ENCODE data around the gene MRPS18B. TPM values are rescaled to one million over a fixed set of nuclear protein-coding genes. Genes with fewer than 3 reads are reported as not detected.

The MRPS18B gene
- polyA plus RNA-seq, 1 of the 3 experiments (the other 2 are of a cell fraction) = 45.2 TPM

- Histone ChIP-seq H3K9ac (peak overlapping the region; percentile 84; the same call in 1 of the 2 replicates), H3K9me3 (no peaks in the 10 kb centered on the region), H3K9me2 (no peaks in the 10 kb centered on the region), H3K79me2 (ENCODE audit: insufficient read depth) (peaks cover 36% of the 10 kb centered on the region), H3K4me3 (ENCODE audit: low read depth in 2 of 2, low read length in 1 of 2) (no peak overlapping the region), H3K27me3 (ENCODE audit: insufficient read depth) (no peaks in the 10 kb centered on the region), H3K36me3 (replicated peaks in 1 of 2; ENCODE audit: control insufficient read depth in 1 of 2, insufficient read depth in 2 of 2, low read length in 1 of 2) (peaks cover 33 to 37% of the 10 kb centered on the region in 2 experiments), H4K20me1 (ENCODE audit: insufficient read depth) (no peaks in the 10 kb centered on the region), H3K4me1 (ENCODE audit: control insufficient read depth in 1 of 2, insufficient read depth in 2 of 2, low read depth in 1 of 2, low read length in 1 of 2) (peaks cover 0 to 5% of the 10 kb centered on the region in 2 experiments; a peak in 3 of 4 replicates), H3K27ac (ENCODE audit: low read depth in 2 of 2, low read length in 1 of 2) (no peak overlapping the region), H3K4me2 (peak overlapping the region; percentile 80), H3F3A (replicated peaks; ENCODE audit: insufficient read depth) (peaks cover 21% of the 10 kb centered on the region), H2AFZ (ENCODE audit: low read depth) (no peak overlapping the region)
- ChIA-PET POLR2A (no interaction called here), CTCF (interaction anchor here (1.1 to 29.8 kb wide), 5 partner anchors 11 to 73 kb away, joined by 3 to 838 read pairs (median 3); partner anchors contain the start of genes FLOT1, MDC1 and TUBB)
- no peak for TF ChIP-seq EZH2phosphoT487 (IDR thresholded peaks at IDR 0.05; ENCODE audit: borderline replicate concordance, low read depth)
- peak; percentile 35 for TF ChIP-seq CTCF (IDR thresholded peaks at IDR 0.05)
- DNase-seq = peak; percentile 41
- 87% methylated on average over 27 of the region's 27 CpGs for WGBS (ENCODE audit: low lambda C conversion rate)
Observed at GRCh38 chr6:30670760-30671527, 53.3 kb downstream of the MRPS18B start.

GRCh38 chr6:30672445-30673253, 55.0 kb downstream of the MRPS18B start, which contains the start of gene DHX16:
DHX16 (minus strand) TSS chr6:30673006; CDS start chr6:30672841, 165 bp downstream.
- Histone ChIP-seq H3K9me2 (no peaks in the 10 kb centered on the region), H2AFZ (ENCODE audit: low read depth) (peak within 1 kb of the TSS; percentile 84), H3K9ac (peak within 1 kb of the TSS; percentile 84), H3K27ac (ENCODE audit: low read depth in 2 of 2, low read length in 1 of 2) (peak within 1 kb of the TSS; percentile 60 to 66), H3F3A (replicated peaks; ENCODE audit: insufficient read depth) (peaks cover 37% of the 10 kb centered on the region), H3K4me2 (peak within 1 kb of the TSS; percentile 80), H3K27me3 (ENCODE audit: insufficient read depth) (no peaks in the 10 kb centered on the region), H3K9me3 (no peaks in the 10 kb centered on the region), H3K36me3 (replicated peaks in 1 of 2; ENCODE audit: control insufficient read depth in 1 of 2, insufficient read depth in 2 of 2, low read length in 1 of 2) (peaks cover 38% of the 10 kb centered on the region in 2 experiments), H4K20me1 (ENCODE audit: insufficient read depth) (0 out of 2 replicates have a peak, but pooled peaks cover 3% of the 10 kb centered on the region), H3K4me3 (ENCODE audit: low read depth in 2 of 2, low read length in 1 of 2) (peak within 1 kb of the TSS; percentile 87 to 99), H3K79me2 (ENCODE audit: insufficient read depth) (peaks cover 39% of the 10 kb centered on the region), H3K4me1 (ENCODE audit: control insufficient read depth in 1 of 2, insufficient read depth in 2 of 2, low read depth in 1 of 2, low read length in 1 of 2) (peaks cover 0 to 5% of the 10 kb centered on the region in 2 experiments; a peak in 3 of 4 replicates)
- 1% methylated on average over 24 of the region's 57 CpGs for WGBS (ENCODE audit: low lambda C conversion rate)
- peak; percentile 92 for DNase-seq
- CTCF ChIA-PET = interaction anchor here (0.7 to 29.8 kb wide), 24 partner anchors 8 to 234 kb away, joined by 3 to 838 read pairs (median 3); partner anchors contain the start of genes ATAT1, FLOT1, MDC1 and TUBB
- POLR2A ChIA-PET = interaction anchor here (0.6 to 1.3 kb wide), 7 partner anchors 10 to 57 kb away, joined by 3 to 6 read pairs (median 4); partner anchors contain the start of gene MDC1
- TF ChIP-seq EP300 (IDR thresholded peaks at IDR 0.05; ENCODE audit: borderline replicate concordance in 1 of 2, low read depth in 1 of 2, low read length in 1 of 2) (peak; percentile 31 to 34; a peak in 2 of 4 replicates), GATA2 (CRISPR knock-in tag; IDR thresholded peaks at IDR 0.05) (no peak), RAD21 (IDR thresholded peaks at IDR 0.05; ENCODE audit: low read length) (peak; percentile 66), GABPA (IDR thresholded peaks at IDR 0.05; ENCODE audit: low read depth) (peak; percentile 79), RXRA (IDR thresholded peaks at IDR 0.05; ENCODE audit: borderline replicate concordance, low read depth) (no peak), RCOR1 (IDR thresholded peaks at IDR 0.05; ENCODE audit: low read length) (peak; percentile 90), FOSL2 (IDR thresholded peaks at IDR 0.05; ENCODE audit: borderline replicate concordance, low read depth) (no peak), YY1 (IDR thresholded peaks at IDR 0.05; ENCODE audit: low read depth) (peak; percentile 78; the same call in 1 of the 2 replicates), MEF2A (IDR thresholded peaks at IDR 0.05; ENCODE audit: borderline replicate concordance, low read depth) (0 out of 2 replicates have a peak, but pooled peaks have one; percentile 29), CTCF (IDR thresholded peaks at IDR 0.05) (peak; percentile 96), IRF3 (IDR thresholded peaks at IDR 0.05; ENCODE audit: low read depth, low read length) (no peak), SMC3 (IDR thresholded peaks at IDR 0.05; ENCODE audit: low read depth, low read length) (peak; percentile 50; the same call in 1 of the 2 replicates), NFIC (IDR thresholded peaks at IDR 0.05; ENCODE audit: borderline replicate concordance) (no peak), CHD2 (IDR thresholded peaks at IDR 0.05; ENCODE audit: low read length, partially characterized antibody) (peak; percentile 97), USF1 (IDR thresholded peaks at IDR 0.05; ENCODE audit: borderline replicate concordance, low read depth) (no peak), JUND (IDR thresholded peaks at IDR 0.05) (no peak), MXI1 (IDR thresholded peaks at IDR 0.05; ENCODE audit: low read depth, low read length) (peak; percentile 82)

Data from SK-N-SH (cell line).